HepG2 (cell line): ENCODE data around the gene KXD1. TPM values are rescaled to one million over a fixed set of nuclear protein-coding genes. Genes with fewer than 3 reads are reported as not detected.

Experiments used
- FOXP1 ChIP-seq, 2 experiments: fragments of 450-650 bp in 1 of 2; IDR thresholded peaks; 2 replicates each; pipeline ENCODE4 v1.6.1; 2017 to 2018; ENCODE audit warnings: antibody characterized with exemption in 1 of 2
- HOXA3 ChIP-seq: sonication (generic); formaldehyde crosslinking; IDR thresholded peaks from 2 replicates; pipeline ENCODE4 v1.5.0; 2020; ENCODE audit warnings: missing genetic modification reagents
- KAT8 ChIP-seq: IDR thresholded peaks from 2 replicates; pipeline ENCODE4 v1.6.1; 2016; ENCODE audit warnings: missing genetic modification reagents, missing compliant biosample characterization
- KMT2A ChIP-seq: sonication (generic); formaldehyde crosslinking; IDR thresholded peaks from 2 replicates; pipeline ENCODE4 v1.4.0; 2020; ENCODE audit warnings: missing genetic modification reagents
- LCORL ChIP-seq, 2 experiments: fragments of 450-650 bp in 1 of 2; sonication (generic) in 1 of 2; formaldehyde crosslinking in 1 of 2; IDR thresholded peaks; 2 replicates each; pipeline versions ENCODE4 v1.5.0 to v1.6.1; 2017 to 2020; ENCODE audit warnings: antibody characterized with exemption in 1 of 2, missing genetic modification reagents in 1 of 2
- NR2F2 ChIP-seq: IDR thresholded peaks from 2 replicates; pipeline ENCODE4 v1.6.1; 2012; ENCODE audit warnings: low read depth, inconsistent platforms, borderline replicate concordance
- PHB2 ChIP-seq: fragments of 450-650 bp; IDR thresholded peaks from 2 replicates; pipeline ENCODE4 v1.6.1; 2018; ENCODE audit not compliant: partially characterized antibody
- POGZ ChIP-seq: sonication (generic); formaldehyde crosslinking; IDR thresholded peaks from 2 replicates; pipeline ENCODE4 v1.4.0; 2020; ENCODE audit warnings: mild to moderate bottlenecking, missing genetic modification reagents
- PPARG ChIP-seq: conservative IDR thresholded peaks from 2 replicates; pipeline ENCODE4 v1.6.1; 2016; ENCODE audit warnings: missing biosample characterization, missing genetic modification reagents
- RFX1 ChIP-seq: fragments of 450-650 bp; IDR thresholded peaks from 2 replicates; pipeline ENCODE4 v1.6.1; 2017
- SALL1 ChIP-seq: sonication (generic); formaldehyde crosslinking; IDR thresholded peaks from 2 replicates; pipeline ENCODE4 v1.8.0; 2022; ENCODE audit warnings: mild to moderate bottlenecking, missing genetic modification reagents
- SYNCRIP ChIP-seq: fragments of 200-400 bp; formaldehyde crosslinking; IDR thresholded peaks from 2 replicates; pipeline ENCODE4 v1.6.1; 2018; ENCODE audit warnings: mild to moderate bottlenecking, low read depth, low read length; ENCODE audit not compliant: insufficient read depth
- ZNF331 ChIP-seq: sonication (generic); formaldehyde crosslinking; IDR thresholded peaks from 2 replicates; pipeline ENCODE4 v1.4.0; 2020; ENCODE audit warnings: missing genetic modification reagents
- ZNF878 ChIP-seq: sonication (generic); formaldehyde crosslinking; IDR thresholded peaks from 2 replicates; pipeline ENCODE4 v1.8.1; 2023; ENCODE audit warnings: mild to moderate bottlenecking, missing genetic modification reagents, moderate library complexity
- ZNF879 ChIP-seq: sonication (generic); formaldehyde crosslinking; IDR thresholded peaks from 2 replicates; pipeline ENCODE4 v1.8.1; 2023; ENCODE audit warnings: missing genetic modification reagents
- ZSCAN29 ChIP-seq: sonication (generic); formaldehyde crosslinking; conservative IDR thresholded peaks from 2 replicates; pipeline ENCODE4 v1.4.0; 2020; ENCODE audit warnings: mild to moderate bottlenecking, missing genetic modification reagents
- polyA plus RNA-seq, 8 experiments: library from polyadenylated mRNA; depleted of rRNA in 3 of 8; stranded (reverse) in 7 of 8; unstranded in 1 of 8; fragments of >200 nt; fragmentation: Illumina TruSeq in 4 of 8; extraction: Trizol in 4 of 8; gene quantifications; 2 replicates each; pipeline versions ENCODE4 v1.2.1 to v1.2.3, GENCODE V29; 2011 to 2016; ENCODE audit warnings: low read depth in 4 of 8, missing spikeins in 1 of 8, mixed read lengths in 1 of 8; ENCODE audit not compliant: insufficient read depth in 1 of 8
- total RNA-seq, 5 experiments: library from RNA; depleted of rRNA; stranded (reverse); fragments of >200 nt; fragmentation: Illumina TruSeq; extraction: Trizol; gene quantifications; 2 replicates each; pipeline ENCODE4 v1.2.3, GENCODE V29; 2016; ENCODE audit warnings: low read depth in 1 of 5
- TF ChIP-seq, protein P1 (sequence below): sonication (generic); formaldehyde crosslinking; IDR thresholded peaks from 2 replicates; pipeline ENCODE4 v1.4.0; 2020; ENCODE audit warnings: missing genetic modification reagents, mild to moderate bottlenecking, borderline replicate concordance
- TF ChIP-seq, protein P2 (sequence below): sonication (generic); formaldehyde crosslinking; IDR thresholded peaks from 2 replicates; pipeline ENCODE4 v1.4.0; 2020; ENCODE audit warnings: missing genetic modification reagents
- TF ChIP-seq, protein P3 (sequence below): sonication (generic); formaldehyde crosslinking; IDR thresholded peaks from 2 replicates; pipeline ENCODE4 v1.4.0; 2020; ENCODE audit warnings: missing genetic modification reagents
- TF ChIP-seq, protein P4 (sequence below): IDR thresholded peaks from 2 replicates; pipeline ENCODE4 v1.6.1; 2016; ENCODE audit warnings: low read depth
- TF ChIP-seq, protein P5 (sequence below): sonication (generic); formaldehyde crosslinking; IDR thresholded peaks from 2 replicates; pipeline ENCODE4 v1.4.0; 2020; ENCODE audit warnings: missing genetic modification reagents

KXD1 gene
- total and polyA plus RNA-seq, 2 of the 13 experiments (the other 11 are each of a cell fraction or from before 2014, with no cell fraction given) = 44.6 to 143 TPM

DNA sequence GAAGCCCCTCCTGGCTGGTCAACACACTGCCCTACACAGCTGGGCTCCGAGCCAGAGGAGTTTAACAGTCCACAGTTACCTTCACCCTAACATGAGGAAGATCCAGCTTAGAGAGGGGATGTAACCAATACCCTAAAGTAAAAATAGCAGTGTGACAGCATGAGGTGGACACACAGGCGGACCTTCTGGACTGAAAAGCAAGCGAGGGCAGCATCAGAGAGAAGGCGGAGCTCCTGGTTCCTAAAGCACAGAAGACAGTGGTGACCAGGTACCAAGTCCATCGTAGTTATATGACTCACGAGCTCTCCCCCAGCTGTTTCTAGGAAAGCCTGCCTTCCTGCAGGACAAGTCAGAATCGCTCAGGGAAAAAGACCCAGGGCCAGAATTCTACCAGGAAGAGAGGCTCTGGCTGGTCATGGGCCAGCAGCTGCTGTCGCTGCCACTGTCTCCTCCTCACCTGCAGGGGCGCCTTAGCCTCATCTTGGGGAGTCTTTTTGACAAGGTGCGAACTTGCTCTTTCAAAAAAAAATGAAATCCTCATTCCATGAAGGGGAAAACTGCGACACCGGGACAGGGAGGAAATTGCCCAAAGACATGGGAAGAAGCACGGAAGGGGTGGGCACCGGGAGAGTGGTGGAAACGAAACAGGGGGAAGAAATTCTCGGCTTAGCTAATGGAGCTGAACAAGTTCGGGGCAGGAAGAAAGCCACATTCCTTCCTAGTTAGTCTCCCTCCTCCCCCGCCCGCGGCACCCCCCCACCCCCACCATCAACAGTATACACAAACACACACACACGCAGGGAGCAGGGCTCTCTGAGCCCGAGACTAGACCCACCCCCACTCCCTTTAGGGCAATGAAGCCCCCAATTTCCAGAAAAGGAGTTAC, 37.5 kb upstream of the KXD1 start (continued):
- TF ChIP-seq, protein P1, sequence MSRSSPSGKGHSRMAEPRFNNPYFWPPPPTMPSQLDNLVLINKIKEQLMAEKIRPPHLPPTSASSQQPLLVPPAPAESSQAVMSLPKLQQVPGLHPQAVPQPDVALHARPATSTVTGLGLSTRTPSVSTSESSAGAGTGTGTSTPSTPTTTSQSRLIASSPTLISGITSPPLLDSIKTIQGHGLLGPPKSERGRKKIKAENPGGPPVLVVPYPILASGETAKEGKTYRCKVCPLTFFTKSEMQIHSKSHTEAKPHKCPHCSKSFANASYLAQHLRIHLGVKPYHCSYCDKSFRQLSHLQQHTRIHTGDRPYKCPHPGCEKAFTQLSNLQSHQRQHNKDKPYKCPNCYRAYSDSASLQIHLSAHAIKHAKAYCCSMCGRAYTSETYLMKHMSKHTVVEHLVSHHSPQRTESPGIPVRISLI = peak; percentile 68; the same call in 1 of the 2 replicates
- TF ChIP-seq HOXA3 (CRISPR knock-in tag) (peak; percentile 73; the same call in 1 of the 2 replicates), POGZ (CRISPR knock-in tag) (peak; percentile 46; the same call in 1 of the 2 replicates), SALL1 (CRISPR knock-in tag) (peak; percentile 68), KMT2A (CRISPR knock-in tag) (peak; percentile 69), SYNCRIP (no peak), ZSCAN29 (no peak), ZNF878 (CRISPR knock-in tag) (0 out of 2 replicates have a peak, but pooled peaks have one; percentile 79), FOXP1 (IDR thresholded peaks at IDR 0.05) (no peak), FOXP1 (CRISPR knock-in tag; IDR thresholded peaks at IDR 0.05) (no peak), LCORL (IDR thresholded peaks at IDR 0.05) (no peak), LCORL (CRISPR knock-in tag; IDR thresholded peaks at IDR 0.05) (peak; percentile 68; the same call in 1 of the 2 replicates), PHB2 (no peak), KAT8 (CRISPR knock-in tag) (peak; percentile 68), RFX1 (no peak), ZNF879 (CRISPR knock-in tag) (no peak), PPARG (CRISPR knock-in tag) (peak; percentile 49; the same call in 1 of the 2 replicates), ZNF331 (0 out of 2 replicates have a peak, but pooled peaks have one; percentile 34), NR2F2 (0 out of 2 replicates have a peak, but pooled peaks have one; percentile 25)
- TF ChIP-seq, protein P2, sequence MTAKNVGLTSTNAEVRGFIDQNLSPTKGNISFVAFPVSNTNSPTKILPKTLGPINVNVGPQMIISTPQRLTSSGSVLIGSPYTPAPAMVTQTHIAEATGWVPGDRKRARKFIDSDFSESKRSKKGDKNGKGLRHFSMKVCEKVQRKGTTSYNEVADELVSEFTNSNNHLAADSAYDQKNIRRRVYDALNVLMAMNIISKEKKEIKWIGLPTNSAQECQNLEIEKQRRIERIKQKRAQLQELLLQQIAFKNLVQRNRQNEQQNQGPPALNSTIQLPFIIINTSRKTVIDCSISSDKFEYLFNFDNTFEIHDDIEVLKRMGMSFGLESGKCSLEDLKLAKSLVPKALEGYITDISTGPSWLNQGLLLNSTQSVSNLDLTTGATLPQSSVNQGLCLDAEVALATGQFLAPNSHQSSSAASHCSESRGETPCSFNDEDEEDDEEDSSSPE = peak; percentile 40; the same call in 1 of the 2 replicates
- TF ChIP-seq, protein P3, sequence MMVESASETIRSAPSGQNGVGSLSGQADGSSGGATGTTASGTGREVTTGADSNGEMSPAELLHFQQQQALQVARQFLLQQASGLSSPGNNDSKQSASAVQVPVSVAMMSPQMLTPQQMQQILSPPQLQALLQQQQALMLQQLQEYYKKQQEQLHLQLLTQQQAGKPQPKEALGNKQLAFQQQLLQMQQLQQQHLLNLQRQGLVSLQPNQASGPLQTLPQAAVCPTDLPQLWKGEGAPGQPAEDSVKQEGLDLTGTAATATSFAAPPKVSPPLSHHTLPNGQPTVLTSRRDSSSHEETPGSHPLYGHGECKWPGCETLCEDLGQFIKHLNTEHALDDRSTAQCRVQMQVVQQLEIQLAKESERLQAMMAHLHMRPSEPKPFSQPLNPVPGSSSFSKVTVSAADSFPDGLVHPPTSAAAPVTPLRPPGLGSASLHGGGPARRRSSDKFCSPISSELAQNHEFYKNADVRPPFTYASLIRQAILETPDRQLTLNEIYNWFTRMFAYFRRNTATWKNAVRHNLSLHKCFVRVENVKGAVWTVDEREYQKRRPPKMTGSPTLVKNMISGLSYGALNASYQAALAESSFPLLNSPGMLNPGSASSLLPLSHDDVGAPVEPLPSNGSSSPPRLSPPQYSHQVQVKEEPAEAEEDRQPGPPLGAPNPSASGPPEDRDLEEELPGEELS (CRISPR knock-in tag) = peak; percentile 39; the same call in 1 of the 2 replicates
- TF ChIP-seq, protein P4, sequence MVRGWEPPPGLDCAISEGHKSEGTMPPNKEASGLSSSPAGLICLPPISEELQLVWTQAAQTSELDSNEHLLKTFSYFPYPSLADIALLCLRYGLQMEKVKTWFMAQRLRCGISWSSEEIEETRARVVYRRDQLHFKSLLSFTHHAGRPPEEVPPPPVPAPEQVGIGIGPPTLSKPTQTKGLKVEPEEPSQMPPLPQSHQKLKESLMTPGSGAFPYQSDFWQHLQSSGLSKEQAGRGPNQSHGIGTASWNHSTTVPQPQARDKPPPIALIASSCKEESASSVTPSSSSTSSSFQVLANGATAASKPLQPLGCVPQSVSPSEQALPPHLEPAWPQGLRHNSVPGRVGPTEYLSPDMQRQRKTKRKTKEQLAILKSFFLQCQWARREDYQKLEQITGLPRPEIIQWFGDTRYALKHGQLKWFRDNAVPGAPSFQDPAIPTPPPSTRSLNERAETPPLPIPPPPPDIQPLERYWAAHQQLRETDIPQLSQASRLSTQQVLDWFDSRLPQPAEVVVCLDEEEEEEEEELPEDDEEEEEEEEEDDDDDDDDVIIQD (CRISPR knock-in tag) = no peak
- TF ChIP-seq, protein P5, sequence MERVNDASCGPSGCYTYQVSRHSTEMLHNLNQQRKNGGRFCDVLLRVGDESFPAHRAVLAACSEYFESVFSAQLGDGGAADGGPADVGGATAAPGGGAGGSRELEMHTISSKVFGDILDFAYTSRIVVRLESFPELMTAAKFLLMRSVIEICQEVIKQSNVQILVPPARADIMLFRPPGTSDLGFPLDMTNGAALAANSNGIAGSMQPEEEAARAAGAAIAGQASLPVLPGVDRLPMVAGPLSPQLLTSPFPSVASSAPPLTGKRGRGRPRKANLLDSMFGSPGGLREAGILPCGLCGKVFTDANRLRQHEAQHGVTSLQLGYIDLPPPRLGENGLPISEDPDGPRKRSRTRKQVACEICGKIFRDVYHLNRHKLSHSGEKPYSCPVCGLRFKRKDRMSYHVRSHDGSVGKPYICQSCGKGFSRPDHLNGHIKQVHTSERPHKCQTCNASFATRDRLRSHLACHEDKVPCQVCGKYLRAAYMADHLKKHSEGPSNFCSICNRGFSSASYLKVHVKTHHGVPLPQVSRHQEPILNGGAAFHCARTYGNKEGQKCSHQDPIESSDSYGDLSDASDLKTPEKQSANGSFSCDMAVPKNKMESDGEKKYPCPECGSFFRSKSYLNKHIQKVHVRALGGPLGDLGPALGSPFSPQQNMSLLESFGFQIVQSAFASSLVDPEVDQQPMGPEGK (CRISPR knock-in tag) = peak; percentile 74
